Fibroblast of lung (primary cell): ENCODE data around the gene NBPF4. TPM values are rescaled to one million over a fixed set of nuclear protein-coding genes. Genes with fewer than 3 reads are reported as not detected.

Source experiments
- DNase-seq, 2 donors: peaks; one replicate each; pipeline versions ENCODE4 v3.0.0 to v3.0.0-alpha.2; 2010; ENCODE audit warnings: low read depth in 2 of 2
- H2AFZ ChIP-seq: 2 replicates; pipeline ENCODE4 v1.5.1; 2012; ENCODE audit warnings: low read length, control low read depth, inconsistent platforms
- H3K27ac ChIP-seq: 2 replicates; pipeline ENCODE4 v1.5.1; 2011; ENCODE audit warnings: low read length, control low read depth; ENCODE audit not compliant: insufficient read depth
- H3K27me3 ChIP-seq: 2 replicates; pipeline ENCODE4 v1.5.1; 2011; ENCODE audit warnings: mild to moderate bottlenecking, low read length; ENCODE audit not compliant: control insufficient read depth, insufficient read depth
- H3K36me3 ChIP-seq: 2 replicates; pipeline ENCODE4 v1.5.1; 2011; ENCODE audit warnings: low read length; ENCODE audit not compliant: control insufficient read depth, insufficient read depth
- H3K4me1 ChIP-seq: 2 replicates; pipeline ENCODE4 v1.5.1; 2011; ENCODE audit warnings: low read length; ENCODE audit not compliant: control insufficient read depth, insufficient read depth; ENCODE audit errors: extremely low read depth
- H3K4me2 ChIP-seq: 2 replicates; pipeline ENCODE4 v1.5.1; 2011; ENCODE audit warnings: low read length, control low read depth; ENCODE audit not compliant: insufficient read depth; ENCODE audit errors: extremely low read depth
- H3K4me3 ChIP-seq, 4 experiments: fragments of 200-600 bp in 1 of 4; sonication (generic) in 1 of 4; replicated peaks in 1 of 4; 2 replicates each; pipeline ENCODE4 v1.5.1; 2011 to 2016; ENCODE audit warnings: low read length in 4 of 4, low read depth in 3 of 4, mild to moderate bottlenecking in 3 of 4, control low read depth in 2 of 4, inconsistent platforms in 1 of 4, mixed read lengths in 1 of 4; ENCODE audit not compliant: insufficient read depth in 1 of 4; ENCODE audit errors: control extremely low read depth in 1 of 4
- H3K79me2 ChIP-seq: 2 replicates; pipeline ENCODE4 v1.5.1; 2012; ENCODE audit warnings: mild to moderate bottlenecking, low read length, inconsistent platforms; ENCODE audit not compliant: control insufficient read depth, insufficient read depth
- H3K9ac ChIP-seq: 2 replicates; pipeline ENCODE4 v1.5.1; 2011; ENCODE audit warnings: mild to moderate bottlenecking, low read length, control low read depth; ENCODE audit not compliant: insufficient read depth
- H3K9me3 ChIP-seq: 2 replicates; pipeline ENCODE4 v1.5.1; 2012; ENCODE audit warnings: low read depth, low read length; ENCODE audit not compliant: control insufficient read depth, insufficient read depth
- H4K20me1 ChIP-seq: 2 replicates; pipeline ENCODE4 v1.5.1; 2011; ENCODE audit warnings: low read length; ENCODE audit not compliant: control insufficient read depth, insufficient read depth; ENCODE audit errors: extremely low read depth
- CTCF ChIP-seq, 2 donors: IDR thresholded peaks in 1 of 2; conservative IDR thresholded peaks in 1 of 2; 1 replicate in 1 of 2; 2 replicates in 1 of 2; pipeline ENCODE4 v1.5.1; 2011 to 2012; ENCODE audit warnings: low read length in 2 of 2, control low read depth in 1 of 2, inconsistent platforms in 1 of 2, low read depth in 1 of 2, mild to moderate bottlenecking in 1 of 2
- EZH2 ChIP-seq: IDR thresholded peaks from 2 replicates; pipeline ENCODE4 v1.5.1; 2012; ENCODE audit warnings: low read length, control low read depth, mild to moderate bottlenecking; ENCODE audit errors: missing control alignments
- polyA plus RNA-seq, 2 donors: library from polyadenylated mRNA; depleted of rRNA in 1 of 2; stranded (reverse) in 1 of 2; unstranded in 1 of 2; fragments of >200 nt; gene quantifications; 2 replicates each; pipeline ENCODE4 v1.2.1, GENCODE V29; 2011 to 2012; ENCODE audit warnings: missing spikeins in 1 of 2
- total RNA-seq: library from RNA; depleted of rRNA; stranded (reverse); fragments of >200 nt; gene quantifications from 2 replicates; pipeline ENCODE4 v1.2.1, GENCODE V29; 2014

Gene NBPF4
- total and polyA plus RNA-seq, 2 donors (not counting 1 experiment from before 2014, with no cell fraction given): not detected

GRCh38 chr1:108182959-108183700, 60.7 kb downstream of the NBPF4 start:
- Histone ChIP-seq H3K27ac (no peak overlapping the region), H4K20me1 (no peaks in the 10 kb centered on the region)

GRCh38 chr1:108179018-108179417, 64.9 kb downstream of the NBPF4 start:
- H3K27me3 ChIP-seq: no peaks in the 10 kb centered on the region
- no peak overlapping the region for H3K27ac ChIP-seq
- no peaks in the 10 kb centered on the region for H4K20me1 ChIP-seq
- H3K9ac ChIP-seq: no peak overlapping the region
- peaks cover 33% of the 10 kb centered on the region for H3K79me2 ChIP-seq
- DNase-seq: peak in 1 of 2 donors; percentile 40
- H3K4me1 ChIP-seq: no peaks in the 10 kb centered on the region
- no peaks in the 10 kb centered on the region for H3K9me3 ChIP-seq
- TF ChIP-seq EZH2 (no peak), CTCF (conservative IDR thresholded peaks at IDR 0.05 in 1 of 2, IDR thresholded peaks at IDR 0.05 in 1 of 2; ENCODE audit: low read depth in 1 of 2, low read length in 2 of 2) (no peak)
- no peak overlapping the region for H3K4me2 ChIP-seq
- H3K36me3 ChIP-seq: peaks cover 1% of the 10 kb centered on the region
- H2AFZ ChIP-seq: no peak overlapping the region
- no peak overlapping the region for H3K4me3 ChIP-seq

More at GRCh38 chr1:108182959-108183700, 60.7 kb downstream of the NBPF4 start:
- Histone ChIP-seq H3K9ac (no peak overlapping the region), H3K36me3 (peaks cover 3% of the 10 kb centered on the region), H2AFZ (no peak overlapping the region), H3K79me2 (peaks cover 27% of the 10 kb centered on the region), H3K27me3 (no peaks in the 10 kb centered on the region), H3K4me2 (no peak overlapping the region), H3K4me3 (no peak overlapping the region), H3K9me3 (no peaks in the 10 kb centered on the region), H3K4me1 (no peaks in the 10 kb centered on the region)
- TF ChIP-seq EZH2 (no peak), CTCF (conservative IDR thresholded peaks at IDR 0.05 in 1 of 2, IDR thresholded peaks at IDR 0.05 in 1 of 2; ENCODE audit: low read depth in 1 of 2, low read length in 2 of 2) (no peak)
- DNase-seq: no peak

Other genes starting within 250 kb of the NBPF4 start
- 44.4 and 51.2 TPM in 2 replicates for gene SLC25A24, start 43.7 kb downstream of the NBPF4 start, total RNA-seq
- 51.1 and 51.6 TPM in 2 replicates for gene SLC25A24, start 43.7 kb downstream of the NBPF4 start, polyA plus RNA-seq
- gene NBPF6, start 206.3 kb upstream of the NBPF4 start, total RNA-seq: not detected in 2 replicates
- 0.03 TPM in 1 of 2 replicates, not detected in the other for gene NBPF6, start 206.3 kb upstream of the NBPF4 start, polyA plus RNA-seq